Tibial nerve (tissue), 4 donors: ENCODE data around the gene H2BK1.

Experiments used
- CTCF ChIP-seq, 5 experiments: fragments of 200-600 bp in 3 of 5; fragments of 450-650 bp in 2 of 5; sonication (generic) in 3 of 5; IDR thresholded peaks; one replicate each; pipeline ENCODE4 v1.5.1; 2016 to 2019; ENCODE audit warnings: antibody characterized with exemption in 5 of 5, mild to moderate bottlenecking in 3 of 5, moderate library complexity in 2 of 5
- EP300 ChIP-seq, 2 donors: sonication (generic); formaldehyde crosslinking; IDR thresholded peaks; one replicate each; pipeline ENCODE4 v1.6.1; 2017; ENCODE audit warnings: antibody characterized with exemption in 2 of 2, mild to moderate bottlenecking in 1 of 2
- POLR2A ChIP-seq, 2 donors: fragments of 450-650 bp; IDR thresholded peaks; one replicate each; pipeline ENCODE4 v1.6.1; 2017; ENCODE audit warnings: antibody characterized with exemption in 2 of 2, mild to moderate bottlenecking in 2 of 2, moderate library complexity in 2 of 2

- TF ChIP-seq CTCF (IDR thresholded peaks at IDR 0.05) (no peak), EP300 (IDR thresholded peaks at IDR 0.05) (no peak), POLR2A (IDR thresholded peaks at IDR 0.05) (no peak)
Observed at GRCh38 chr7:151238190-151238810, 28.0 kb upstream of the H2BK1 start.
